Activated T-helper 2 cell treated with anti-CD3 and anti-CD28 coated beads, Interferon-gamma antibody, Interleukin-2, Interleukin-4, amounts not matched to agents 10 μg/mL and 5 μg/mL and 100 μg/mL, durations not matched to agents 14 hours and 24 hours and 36 hours (primary cell): ENCODE data around the gene ENSA. TPM values are rescaled to one million over a fixed set of nuclear protein-coding genes. Genes with fewer than 3 reads are reported as not detected.
"Not testable (repeated sequence)": the region's sequence is repeated elsewhere in the genome, so short reads cannot be mapped to it uniquely, and the experiment has no call there.

ENCODE experiments used
- DNase-seq: peaks from one replicate; pipeline ENCODE4 v3.0.0; 2021; ENCODE audit warnings: low spot score
- H3K27ac Mint-ChIP-seq: one replicate; pipeline ENCODE4 v1.8.0; 2021; ENCODE audit warnings: mixed read lengths
- H3K27me3 Mint-ChIP-seq: one replicate; pipeline ENCODE4 v1.8.0; 2021; ENCODE audit warnings: low read depth, mixed read lengths
- H3K36me3 Mint-ChIP-seq: one replicate; pipeline ENCODE4 v1.8.0; 2021; ENCODE audit warnings: low read depth, mixed read lengths
- H3K4me1 Mint-ChIP-seq: one replicate; pipeline ENCODE4 v1.8.0; 2021; ENCODE audit warnings: low read depth, mixed read lengths
- H3K4me3 Mint-ChIP-seq: one replicate; pipeline ENCODE4 v1.8.0; 2021; ENCODE audit warnings: low read depth, mild to moderate bottlenecking, moderate library complexity, mixed read lengths
- H3K9me3 Mint-ChIP-seq: one replicate; pipeline ENCODE4 v1.8.0; 2021; ENCODE audit warnings: mixed read lengths
- intact Hi-C: fragments of 100-400 bp; cut with micrococcal nuclease; formaldehyde crosslinking; loops from one replicate; pipeline ENCODE4 v1.15.1; 2023
- total RNA-seq: library from RNA; stranded (reverse); gene quantifications from 2 replicates; pipeline ENCODE4 v1.2.3, GENCODE V29; 2022

ENSA gene, protein sequence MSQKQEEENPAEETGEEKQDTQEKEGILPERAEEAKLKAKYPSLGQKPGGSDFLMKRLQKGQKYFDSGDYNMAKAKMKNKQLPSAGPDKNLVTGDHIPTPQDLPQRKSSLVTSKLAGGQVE
- total RNA-seq = 252 and 253 TPM in 2 replicates

DNA sequence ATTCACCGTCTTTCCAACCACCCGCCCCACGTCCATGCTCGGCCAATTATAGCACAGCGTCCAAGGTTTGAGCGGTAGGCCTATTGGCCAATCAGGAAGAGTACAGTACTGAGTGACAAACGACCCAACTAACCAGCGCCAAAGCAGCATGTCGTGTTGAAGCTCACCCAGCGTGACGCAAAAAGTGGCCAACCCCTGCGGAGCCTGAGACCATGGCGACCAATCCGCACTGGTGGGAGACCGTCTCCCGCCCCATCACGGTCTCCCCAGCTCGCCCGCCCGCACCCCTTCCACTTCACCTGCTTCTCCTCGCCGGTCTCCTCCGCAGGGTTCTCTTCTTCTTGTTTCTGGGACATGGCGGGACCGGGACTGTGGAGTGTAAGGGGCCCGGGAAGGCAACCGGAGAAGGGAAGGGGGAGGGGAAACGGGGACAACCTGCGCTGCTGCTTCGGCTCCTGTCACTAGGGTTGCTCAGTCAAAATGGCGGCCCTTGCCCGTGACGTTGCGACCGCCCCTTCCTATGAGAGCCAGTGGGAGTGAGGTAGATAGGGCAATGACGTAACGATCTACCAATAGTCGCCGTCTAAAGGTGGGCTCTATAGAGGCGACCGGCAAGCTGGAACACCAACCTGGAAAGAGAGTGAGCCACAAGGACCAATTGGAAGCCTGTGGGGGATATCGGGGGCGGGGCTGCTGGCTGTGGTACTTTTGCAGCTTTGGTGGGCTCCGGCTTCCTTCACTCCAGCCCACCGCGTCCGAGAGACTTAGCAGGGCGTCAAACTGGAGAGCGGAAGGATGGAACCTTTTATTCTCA is at the start of gene ENSA:
ENSA (minus strand) TSS at position 498 of the 814 bp plus-strand sequence; CDS start at position 356, 142 bp downstream.
- peaks cover 38% of the 10 kb centered on the region for H3K36me3 Mint-ChIP-seq
- peaks cover 41% of the 10 kb centered on the region for H3K4me1 Mint-ChIP-seq
- H3K27me3 Mint-ChIP-seq = no peaks in the 10 kb centered on the region
- peak; percentile 96 for DNase-seq
- intact Hi-C loops = loop anchor here (1.0 to 10.0 kb wide), 7 partner anchors 18 to 298 kb away; partner anchors contain the start of genes GOLPH3L, RPRD2 and SETDB1
- no peak within 1 kb of the TSS for H3K4me3 Mint-ChIP-seq
- no peak within 1 kb of the TSS for H3K27ac Mint-ChIP-seq
- H3K9me3 Mint-ChIP-seq = no peaks in the 10 kb centered on the region

DNA sequence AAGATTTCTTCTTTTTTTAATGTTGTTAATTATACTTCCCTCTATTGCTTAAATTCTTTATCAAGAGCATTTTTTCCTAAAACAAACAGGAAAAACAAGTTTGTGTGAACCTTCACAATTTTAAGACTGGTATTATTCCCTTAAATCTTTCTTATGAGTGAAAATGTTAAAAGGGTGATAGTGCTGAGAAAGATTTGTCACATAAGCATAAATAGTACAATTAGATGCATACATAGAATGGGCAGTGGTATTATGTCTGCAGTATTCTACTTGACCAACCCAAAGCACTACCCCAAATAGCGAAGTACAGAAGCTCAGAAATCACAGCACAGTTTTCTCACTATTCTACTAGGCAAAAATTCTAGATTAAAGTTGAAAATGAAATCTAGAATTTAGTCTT is 49.6 kb upstream of the ENSA start:
- Mint-ChIP-seq H3K4me3 (no peak overlapping the region), H3K36me3 (peaks cover 23% of the 10 kb centered on the region), H3K9me3 (no peaks in the 10 kb centered on the region), H3K27ac (no peak overlapping the region), H3K27me3 (no peaks in the 10 kb centered on the region), H3K4me1 (peaks cover 14% of the 10 kb centered on the region)
- intact Hi-C loops = no loop called here
- DNase-seq = no peak

DNA sequence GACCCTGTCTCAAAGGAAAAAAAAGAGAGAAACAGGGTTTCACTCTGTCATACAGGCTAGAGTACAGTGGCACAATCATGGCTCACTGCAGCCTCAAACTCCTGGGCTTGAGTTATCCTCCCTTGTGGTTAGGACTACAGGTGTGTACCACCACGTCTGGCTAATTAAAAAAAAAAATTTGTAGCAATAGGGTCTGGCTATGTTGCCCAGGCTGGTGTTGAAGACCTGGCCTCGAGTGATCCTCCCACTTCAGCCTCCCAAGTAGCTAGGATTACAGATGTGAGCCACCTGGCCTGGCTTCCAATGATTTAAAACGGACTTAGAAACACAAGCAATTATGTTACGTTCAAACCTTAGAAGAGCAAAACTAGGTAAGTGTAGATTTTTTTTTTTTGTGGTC is 45.5 kb upstream of the ENSA start:
- peaks cover 15% of the 10 kb centered on the region for H3K36me3 Mint-ChIP-seq
- H3K4me3 Mint-ChIP-seq = no peak overlapping the region
- no peaks in the 10 kb centered on the region for H3K9me3 Mint-ChIP-seq
- H3K27ac Mint-ChIP-seq = no peak overlapping the region
- intact Hi-C loops = no loop called here
- H3K4me1 Mint-ChIP-seq = peaks cover 9% of the 10 kb centered on the region
- DNase-seq = no peak
- H3K27me3 Mint-ChIP-seq = no peaks in the 10 kb centered on the region

DNA sequence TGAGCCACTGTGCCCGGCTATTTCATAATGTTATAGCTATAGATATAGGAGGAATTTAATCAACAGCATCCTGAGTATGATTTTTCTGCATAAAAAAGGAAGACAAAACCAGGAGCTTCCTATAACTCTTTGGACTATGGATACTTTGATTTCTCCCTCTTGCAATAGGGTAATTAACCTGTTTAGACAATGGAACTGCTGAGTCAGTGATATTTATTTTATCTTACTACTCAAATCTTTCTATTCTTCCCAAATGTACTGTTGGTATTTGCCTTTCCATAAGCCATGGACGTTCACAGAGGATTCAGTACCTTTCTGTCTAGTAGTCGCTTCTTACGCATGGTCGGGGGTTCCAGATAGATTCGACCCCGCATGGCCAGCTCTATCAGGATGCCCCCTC is 33.9 kb upstream of the ENSA start:
- no peak overlapping the region for H3K4me3 Mint-ChIP-seq
- H3K9me3 Mint-ChIP-seq = no peaks in the 10 kb centered on the region
- peaks cover 5% of the 10 kb centered on the region for H3K4me1 Mint-ChIP-seq
- no peak overlapping the region for H3K27ac Mint-ChIP-seq
- peaks cover 35% of the 10 kb centered on the region for H3K36me3 Mint-ChIP-seq
- no peaks in the 10 kb centered on the region for H3K27me3 Mint-ChIP-seq
- intact Hi-C loops = no loop called here
- DNase-seq = no peak

DNA sequence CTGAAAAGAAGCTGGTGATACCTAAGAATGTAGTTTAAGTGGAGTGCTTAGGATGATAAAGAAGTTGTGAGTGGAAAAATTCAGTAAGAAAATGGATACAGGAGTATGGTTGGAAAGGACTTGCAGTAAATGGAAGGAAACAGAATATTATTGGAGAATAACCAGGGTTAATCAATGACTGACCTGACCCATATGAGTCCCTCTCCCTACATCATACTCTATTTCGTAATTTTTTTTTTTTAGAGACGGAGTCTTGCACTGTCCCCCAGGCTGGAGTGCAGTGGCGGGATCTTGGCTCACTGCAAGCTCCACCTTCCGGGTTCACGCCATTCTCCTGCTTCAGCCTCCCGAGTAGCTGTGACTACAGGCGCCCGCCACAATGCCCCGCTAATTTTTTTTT is 33.4 kb upstream of the ENSA start:
- intact Hi-C loops = no loop called here
- peaks cover 33% of the 10 kb centered on the region for H3K36me3 Mint-ChIP-seq
- H3K4me1 Mint-ChIP-seq = peaks cover 5% of the 10 kb centered on the region
- no peak overlapping the region for H3K27ac Mint-ChIP-seq
- H3K4me3 Mint-ChIP-seq = no peak overlapping the region
- no peak for DNase-seq
- H3K27me3 Mint-ChIP-seq = no peaks in the 10 kb centered on the region
- no peaks in the 10 kb centered on the region for H3K9me3 Mint-ChIP-seq

DNA sequence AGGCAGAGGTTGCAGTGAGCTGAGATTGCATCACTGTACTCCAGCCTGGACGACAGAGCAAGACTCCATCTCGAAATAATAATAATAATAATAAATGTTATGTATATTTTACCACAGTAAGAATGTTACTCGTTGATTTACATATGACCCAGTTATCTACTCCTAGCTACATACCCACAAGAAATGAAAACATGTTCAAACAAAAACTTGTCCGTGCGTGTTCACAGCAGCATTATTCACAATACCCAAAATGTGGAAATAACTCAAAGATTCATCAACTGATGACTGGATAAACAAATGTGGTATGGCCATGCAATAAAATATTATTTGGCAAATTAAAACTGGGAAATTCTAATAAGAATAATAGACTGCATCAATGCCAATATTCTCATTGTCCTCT is 31.7 kb upstream of the ENSA start:
- H3K27ac Mint-ChIP-seq = no peak overlapping the region
- no peak overlapping the region for H3K4me3 Mint-ChIP-seq
- no peaks in the 10 kb centered on the region for H3K9me3 Mint-ChIP-seq
- no peaks in the 10 kb centered on the region for H3K27me3 Mint-ChIP-seq
- DNase-seq = no peak
- peaks cover 5% of the 10 kb centered on the region for H3K4me1 Mint-ChIP-seq
- peaks cover 29% of the 10 kb centered on the region for H3K36me3 Mint-ChIP-seq
- intact Hi-C loops = no loop called here

DNA sequence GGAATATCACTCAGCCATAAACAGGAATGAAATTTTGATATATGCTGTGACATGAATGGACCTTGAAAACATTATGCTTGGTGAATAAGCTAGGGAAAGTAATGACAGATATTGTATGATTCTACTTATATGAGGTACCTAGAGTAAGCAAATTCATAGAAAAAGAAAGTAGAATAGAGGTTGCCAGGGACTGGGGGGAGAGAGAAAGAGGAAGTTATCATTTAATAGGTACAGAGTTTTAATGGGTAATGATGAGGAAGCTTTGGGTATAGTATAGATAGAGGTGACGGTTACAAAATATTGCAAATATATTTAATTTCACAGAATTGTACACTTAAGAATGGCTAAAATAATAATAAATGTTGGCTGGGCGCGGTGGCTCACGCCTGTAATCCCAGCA is 31.2 kb upstream of the ENSA start:
- Mint-ChIP-seq H3K36me3 (peaks cover 29% of the 10 kb centered on the region), H3K4me3 (no peak overlapping the region), H3K27ac (no peak overlapping the region), H3K9me3 (no peaks in the 10 kb centered on the region), H3K4me1 (peaks cover 2% of the 10 kb centered on the region), H3K27me3 (no peaks in the 10 kb centered on the region)
- intact Hi-C loops = no loop called here
- DNase-seq = no peak

DNA sequence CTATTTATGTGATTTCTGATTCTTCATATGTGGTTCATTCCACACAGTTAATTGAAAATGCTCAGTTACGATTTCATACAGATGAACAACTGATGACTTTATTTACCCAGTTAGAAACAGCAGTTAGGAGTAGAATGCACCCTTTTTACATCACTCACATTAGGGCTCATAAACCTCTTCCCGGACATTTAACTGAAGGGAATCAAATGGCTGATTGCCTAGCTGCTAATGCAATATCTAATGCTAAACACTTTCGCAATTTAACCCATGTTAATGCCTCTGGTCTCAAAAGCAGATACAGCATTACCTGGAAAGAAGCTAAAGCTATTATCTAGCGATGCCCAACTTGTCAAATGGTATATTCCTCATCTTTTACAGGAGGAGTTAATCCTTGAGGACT is 27.7 kb upstream of the ENSA start:
- peaks cover 23% of the 10 kb centered on the region for H3K36me3 Mint-ChIP-seq
- H3K4me3 Mint-ChIP-seq, H3K27me3 Mint-ChIP-seq, DNase-seq, H3K4me1 Mint-ChIP-seq, intact Hi-C loops, H3K9me3 Mint-ChIP-seq, H3K27ac Mint-ChIP-seq: not testable (repeated sequence)

DNA sequence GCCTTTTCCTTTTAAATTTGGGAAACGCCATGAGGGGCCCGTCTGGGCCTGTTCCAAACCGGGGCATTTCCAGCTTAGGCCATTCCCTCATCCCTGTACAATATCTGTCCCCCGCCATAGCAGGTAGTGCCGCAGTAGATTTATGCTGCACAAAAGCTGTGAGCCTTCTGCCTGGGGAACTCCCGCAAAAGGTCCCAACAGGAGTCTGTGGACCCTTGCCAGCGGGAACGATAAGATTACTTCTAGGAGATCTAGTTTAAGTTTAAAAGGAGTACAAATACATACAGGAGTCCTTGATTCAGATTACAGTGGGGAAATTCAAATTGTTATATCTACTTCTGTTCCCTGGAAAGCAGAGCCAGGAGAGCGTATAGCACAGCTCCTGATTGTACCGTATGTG is 25.2 kb upstream of the ENSA start:
- H3K27ac Mint-ChIP-seq, DNase-seq, intact Hi-C loops, H3K4me3 Mint-ChIP-seq, H3K27me3 Mint-ChIP-seq, H3K4me1 Mint-ChIP-seq, H3K9me3 Mint-ChIP-seq: not testable (repeated sequence)
- H3K36me3 Mint-ChIP-seq = peaks cover 18% of the 10 kb centered on the region

DNA sequence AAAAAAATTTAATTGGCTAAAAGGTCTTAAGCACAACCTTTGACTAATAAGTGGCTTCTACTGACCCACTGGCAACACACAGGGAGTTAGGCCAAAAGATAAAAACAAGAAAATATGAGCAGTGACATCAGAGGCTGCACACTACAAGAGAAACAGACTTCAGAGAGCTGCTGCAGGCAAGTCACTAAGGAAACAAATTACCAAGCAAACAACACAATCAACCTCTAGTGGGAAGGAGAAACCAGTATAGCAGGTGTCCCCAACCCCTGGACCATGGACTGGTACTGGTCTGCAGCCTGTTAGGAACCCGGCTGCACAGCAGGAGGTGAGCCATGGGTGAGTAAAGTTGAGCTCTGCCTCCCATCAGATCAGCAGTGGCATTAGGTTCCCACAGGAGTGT is 20.8 kb upstream of the ENSA start:
- no peaks in the 10 kb centered on the region for H3K9me3 Mint-ChIP-seq
- intact Hi-C loops = no loop called here

DNA sequence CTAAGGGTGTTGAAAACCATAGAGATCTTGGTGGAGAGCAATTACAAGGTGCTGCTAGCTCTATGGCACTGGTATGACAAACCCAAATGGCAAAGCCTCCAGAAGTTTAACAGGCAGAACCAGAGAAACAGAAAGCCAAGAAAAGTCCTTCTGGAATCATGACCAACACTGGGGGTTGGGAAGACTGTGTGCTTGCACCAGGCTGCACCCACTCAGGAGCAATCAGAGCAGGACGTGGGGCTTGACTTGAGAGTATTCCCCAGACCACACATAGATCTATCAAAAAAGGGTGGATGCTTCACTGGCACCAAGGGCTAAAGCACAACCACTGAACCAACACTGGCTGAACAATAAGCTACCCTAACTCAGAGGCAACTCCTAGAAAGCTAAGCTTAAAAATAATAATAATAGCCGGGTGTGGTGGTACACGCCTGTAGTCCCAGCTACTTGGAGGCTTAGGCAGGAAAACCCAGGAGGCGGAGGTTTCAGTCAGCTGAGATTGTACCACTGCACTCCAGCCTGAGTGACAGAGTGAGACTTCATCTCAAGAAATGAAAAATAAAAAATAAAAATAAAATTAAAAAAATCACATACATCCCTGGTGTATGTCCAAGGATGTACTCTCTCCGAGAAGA is 20.1 kb upstream of the ENSA start:
- no peak for DNase-seq

More for the DNA sequence above, 20.8 kb upstream of the ENSA start:
- H3K36me3 Mint-ChIP-seq = peaks cover 29% of the 10 kb centered on the region
- H3K27me3 Mint-ChIP-seq = no peaks in the 10 kb centered on the region
- no peak overlapping the region for H3K4me3 Mint-ChIP-seq
- no peak for DNase-seq
- H3K27ac Mint-ChIP-seq = no peak overlapping the region
- H3K4me1 Mint-ChIP-seq = no peaks in the 10 kb centered on the region

DNA sequence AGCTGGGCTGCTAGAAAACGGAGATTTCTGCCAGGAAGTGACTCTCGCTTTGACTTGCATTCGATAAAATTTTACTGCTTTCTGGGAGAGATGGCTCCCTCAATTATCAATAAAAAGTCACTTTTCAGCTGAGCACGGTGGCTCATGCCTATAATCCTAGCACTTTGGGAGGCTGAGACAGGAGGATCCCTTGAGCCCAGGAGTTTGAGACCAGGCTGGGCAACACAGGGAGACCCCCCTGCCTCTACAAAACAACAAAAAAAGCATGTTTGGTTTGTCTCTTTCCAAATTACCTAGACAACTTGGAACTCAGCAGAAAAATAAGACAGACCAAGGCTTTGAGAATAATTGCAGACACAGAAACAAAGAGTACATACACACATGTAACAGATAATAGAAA is 12.9 kb upstream of the ENSA start:
- Mint-ChIP-seq H3K27ac (no peak overlapping the region), H3K4me3 (no peak overlapping the region), H3K9me3 (no peaks in the 10 kb centered on the region), H3K27me3 (no peaks in the 10 kb centered on the region), H3K4me1 (no peaks in the 10 kb centered on the region), H3K36me3 (peaks cover 5% of the 10 kb centered on the region)
- intact Hi-C loops = no loop called here
- no peak for DNase-seq

More for the DNA sequence above, 20.1 kb upstream of the ENSA start:
- H3K27ac Mint-ChIP-seq = no peak overlapping the region
- H3K27me3 Mint-ChIP-seq = no peaks in the 10 kb centered on the region
- intact Hi-C loops = no loop called here
- peaks cover 29% of the 10 kb centered on the region for H3K36me3 Mint-ChIP-seq
- H3K4me1 Mint-ChIP-seq = no peaks in the 10 kb centered on the region
- no peak overlapping the region for H3K4me3 Mint-ChIP-seq
- no peaks in the 10 kb centered on the region for H3K9me3 Mint-ChIP-seq

DNA sequence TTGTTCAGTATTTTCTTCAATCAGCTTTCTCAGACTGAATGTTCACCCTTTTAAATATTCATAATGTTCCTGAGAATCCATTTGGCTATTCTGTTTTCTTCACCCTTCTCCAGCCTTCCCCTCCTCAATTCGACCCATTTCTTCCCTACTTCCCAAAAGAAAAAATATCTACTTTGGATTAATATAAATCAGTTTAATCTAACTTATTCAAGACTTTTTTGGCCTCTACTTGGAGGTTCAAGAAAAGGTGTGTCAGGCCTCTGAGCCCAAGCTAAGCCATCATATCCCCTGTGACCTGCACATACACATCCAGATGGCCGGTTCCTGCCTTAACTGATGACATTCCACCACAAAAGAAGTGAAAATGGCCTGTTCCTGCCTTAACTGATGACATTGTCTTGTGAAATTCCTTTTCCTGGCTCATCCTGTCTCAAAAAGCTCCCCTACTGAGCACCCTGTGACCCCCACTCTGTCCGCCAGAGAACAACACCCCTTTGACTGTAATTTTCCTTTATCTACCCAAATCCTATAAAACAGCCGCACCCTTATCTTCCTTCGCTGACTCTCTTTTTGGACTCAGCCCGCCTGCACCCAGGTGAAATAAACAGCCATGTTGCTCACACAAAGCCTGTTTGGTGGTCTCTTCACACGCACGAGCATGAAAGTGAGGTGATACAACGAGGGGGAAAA is 11.9 kb upstream of the ENSA start:
- H3K27ac Mint-ChIP-seq, DNase-seq, H3K4me3 Mint-ChIP-seq, H3K9me3 Mint-ChIP-seq, H3K4me1 Mint-ChIP-seq, H3K27me3 Mint-ChIP-seq, intact Hi-C loops, H3K36me3 Mint-ChIP-seq: not testable (repeated sequence)
